Measurements from ENCODE around the gene ZNF80.
"Not testable (repeated sequence)": the region's sequence is repeated elsewhere in the genome, so short reads cannot be mapped to it uniquely, and the experiment has no call there.

The ZNF80 gene

DNA sequence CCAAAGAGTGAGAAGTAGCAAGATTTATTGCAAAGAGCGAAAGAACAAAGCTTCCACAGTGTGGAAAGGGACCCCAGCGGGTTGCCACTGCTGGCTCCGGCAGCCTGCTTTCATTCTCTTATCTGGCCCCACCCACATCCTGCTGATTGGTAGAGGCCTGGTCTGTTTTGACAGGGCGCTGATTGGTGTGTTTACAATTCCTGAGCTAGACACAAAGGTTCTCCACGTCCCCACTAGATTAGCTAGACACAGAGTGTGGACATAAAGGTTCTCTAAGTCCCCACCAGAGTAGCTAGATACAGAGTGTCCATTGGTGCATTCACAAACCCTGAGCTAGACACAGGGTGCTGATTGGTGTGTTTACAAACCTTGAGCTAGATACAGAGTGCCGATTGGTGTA lies at the start of gene ZNF80:
Gene ZNF80, minus strand, starts transcription at position 101 of the 400 bp plus-strand sequence. CDS start 504 bp downstream, outside the sequence.
- DNase-seq, result not testable (repeated sequence)

DNA sequence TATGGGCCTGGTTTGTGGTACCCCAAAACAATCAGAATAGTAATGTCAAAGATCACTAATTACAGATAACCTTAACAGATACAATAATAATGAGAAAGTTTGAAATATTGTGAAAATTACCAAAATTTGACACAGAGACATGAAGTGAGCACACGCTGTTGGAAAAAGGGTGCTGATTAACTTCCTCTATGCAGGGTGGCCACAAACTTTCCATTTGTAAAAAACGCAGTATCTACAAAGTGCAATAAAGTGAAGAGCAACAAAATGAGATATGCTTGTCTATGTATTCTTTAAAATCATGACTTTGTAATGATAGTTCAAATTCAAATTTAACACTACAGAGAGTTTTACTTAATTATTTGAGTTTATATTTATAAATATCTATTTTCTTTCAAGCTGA lies 48.9 kb upstream of the ZNF80 start:
- DNase-seq, result no peak

DNA sequence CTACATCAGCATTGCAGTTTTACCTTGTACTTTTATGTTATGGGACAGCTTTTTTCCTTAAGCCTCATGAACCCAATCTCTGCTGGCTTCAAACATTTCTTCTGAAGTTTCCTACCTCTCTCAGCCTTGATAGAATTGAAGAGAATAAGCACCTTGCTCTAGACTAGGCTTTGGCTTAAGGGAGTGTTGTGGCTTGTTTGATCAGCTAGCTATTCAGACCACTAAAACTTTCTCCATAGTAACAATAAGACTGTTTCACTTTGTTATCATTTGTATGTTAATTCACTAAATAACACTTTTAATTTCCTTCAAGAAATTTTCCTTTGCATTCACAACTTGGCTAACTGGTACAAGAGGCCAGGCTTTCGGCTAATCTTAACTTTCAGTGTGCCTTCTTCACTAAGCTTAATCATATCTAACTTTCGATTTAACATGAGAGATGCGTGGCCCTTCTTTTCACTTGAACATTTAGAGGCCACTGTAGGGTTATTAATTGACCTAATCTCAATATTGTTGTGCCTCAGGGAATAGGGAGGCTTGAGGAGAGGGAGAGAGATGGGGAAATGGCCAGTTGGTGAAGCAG lies 48.4 kb upstream of the ZNF80 start:
- no peak for DNase-seq

DNA sequence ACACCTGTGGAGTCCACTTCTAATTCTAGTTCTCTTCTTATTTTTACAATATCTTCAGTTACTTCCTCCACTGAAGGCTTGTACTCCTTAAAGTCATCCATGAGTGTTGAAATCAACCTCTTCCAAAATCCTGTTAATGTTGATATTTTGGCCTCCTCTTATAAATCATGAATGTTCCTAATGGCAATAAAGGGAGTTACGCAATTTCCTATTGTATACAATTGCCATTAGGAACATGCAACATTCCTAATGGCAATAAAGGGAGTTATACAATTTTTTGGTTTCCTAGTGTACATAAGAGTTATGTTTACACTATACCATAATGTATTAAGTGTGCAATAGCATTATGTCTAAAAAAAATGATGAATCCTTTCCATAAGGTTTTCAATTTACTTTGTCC lies 47.3 kb upstream of the ZNF80 start:
- no peak for DNase-seq

DNA sequence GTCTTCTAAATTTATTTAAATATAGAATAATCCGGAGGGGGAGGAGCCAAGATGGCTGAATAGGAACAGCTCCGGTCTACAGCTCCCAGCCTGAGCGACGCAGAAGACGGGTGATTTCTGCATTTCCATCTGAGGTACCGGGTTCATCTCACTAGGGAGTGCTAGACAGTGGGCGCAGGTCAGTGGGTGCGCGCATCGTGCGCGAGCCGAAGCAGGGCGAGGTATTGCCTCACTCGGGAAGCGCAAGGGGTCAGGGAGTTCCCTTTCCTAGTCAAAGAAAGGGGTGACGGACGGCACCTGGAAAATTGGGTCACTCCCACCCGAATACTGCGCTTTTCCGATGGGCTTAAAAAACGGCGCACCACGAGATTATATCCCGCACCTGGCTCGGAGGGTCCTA lies 39.5 kb upstream of the ZNF80 start:
- DNase-seq, result not testable (repeated sequence)

DNA sequence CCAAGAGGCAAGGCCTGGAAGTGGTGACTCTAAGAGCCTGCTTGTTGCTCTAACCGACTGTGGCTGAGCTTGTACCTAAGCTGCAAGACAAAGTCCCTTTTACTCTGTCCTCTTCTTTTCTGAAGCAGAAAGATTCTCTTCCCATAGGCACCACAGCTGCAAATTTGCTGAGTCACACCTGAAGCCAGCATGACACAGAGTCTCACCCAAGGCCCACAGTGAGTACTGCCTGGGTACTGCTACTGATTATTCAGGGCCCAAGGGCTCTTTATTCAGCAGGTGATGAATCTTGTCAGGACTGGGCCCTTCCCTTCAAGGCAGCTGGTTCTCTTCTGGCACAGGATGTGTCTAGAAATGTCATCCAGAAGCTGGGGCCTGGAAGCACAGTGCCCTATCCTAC lies 37.6 kb upstream of the ZNF80 start:
- DNase-seq, result no peak

DNA sequence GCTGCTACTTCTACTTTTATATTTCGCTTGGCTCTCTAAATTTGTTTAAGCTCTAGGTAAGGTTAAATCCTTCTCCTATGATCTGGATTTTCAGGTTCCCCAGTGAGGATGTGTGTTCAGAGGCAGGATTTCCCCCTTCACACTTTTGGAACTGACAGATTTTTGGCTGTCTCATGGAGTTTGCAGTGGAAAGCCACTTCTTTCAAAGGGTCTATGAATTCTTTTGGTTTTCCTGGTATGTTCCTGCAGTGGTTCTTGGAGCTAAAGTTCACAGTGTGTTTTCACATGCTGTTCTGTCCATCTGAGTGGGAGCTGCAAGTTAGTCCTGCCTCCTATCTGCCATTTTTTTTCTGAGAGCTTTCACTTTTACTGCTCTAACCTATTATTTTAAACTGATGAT lies 34.9 kb upstream of the ZNF80 start:
- DNase-seq, result no peak

DNA sequence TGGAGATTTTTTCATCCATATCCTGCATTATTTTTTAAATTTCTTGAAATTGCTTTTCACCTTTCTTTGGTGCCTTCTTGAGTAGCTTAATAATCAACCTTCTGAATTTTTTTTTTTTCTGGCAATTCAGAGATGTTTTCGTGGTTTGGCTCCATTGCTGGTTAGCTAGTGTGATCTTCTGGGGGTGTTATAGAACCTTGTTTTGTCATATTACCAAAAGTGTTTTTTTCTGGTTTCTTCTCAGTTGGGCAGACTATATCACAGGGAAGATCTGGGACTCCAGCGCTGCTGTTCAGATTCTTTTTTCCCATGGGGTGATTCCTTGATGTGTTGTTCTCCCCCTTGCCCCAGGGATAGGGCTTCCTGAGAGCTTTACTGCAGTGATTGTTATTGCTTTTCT lies 32.6 kb upstream of the ZNF80 start:
- no peak for DNase-seq

DNA sequence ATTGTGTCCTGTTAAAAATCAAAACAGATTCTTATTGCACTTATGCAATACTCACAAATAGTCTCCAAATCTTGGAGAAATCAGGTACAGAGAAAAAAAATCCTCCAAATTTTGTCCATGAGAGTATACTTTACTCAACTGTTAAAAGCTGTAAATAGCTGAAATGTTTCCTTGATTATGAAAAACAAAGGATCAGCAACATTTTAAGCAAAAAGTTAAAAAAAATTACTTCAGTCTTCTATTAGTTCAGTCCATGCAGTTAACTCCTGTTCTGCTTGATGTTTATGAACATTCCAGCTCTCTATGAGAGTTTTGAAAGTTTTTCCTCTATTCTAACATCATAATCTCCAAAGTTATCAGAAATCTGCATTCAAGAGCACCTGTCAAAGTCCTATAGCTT lies 22.8 kb upstream of the ZNF80 start:
- peak; percentile 14 for DNase-seq

DNA sequence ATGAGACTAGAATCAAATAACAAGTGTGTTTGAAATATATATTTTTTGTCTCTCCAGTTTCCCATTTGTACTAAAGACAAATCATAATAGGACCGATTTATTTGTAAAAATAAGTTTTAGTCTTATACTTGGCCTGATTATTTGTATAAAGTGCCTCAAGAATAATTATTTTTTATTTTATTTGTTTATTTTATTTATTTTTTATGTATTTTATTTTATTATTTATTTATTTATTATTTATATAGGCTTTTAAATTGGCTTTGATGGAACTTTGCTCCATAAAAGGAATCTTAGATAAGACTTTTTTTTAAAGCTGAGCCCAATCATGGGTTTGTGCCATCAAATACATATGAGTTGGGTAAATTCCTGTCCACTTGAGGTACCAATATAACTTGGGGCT lies 22.2 kb upstream of the ZNF80 start:
- no peak for DNase-seq

DNA sequence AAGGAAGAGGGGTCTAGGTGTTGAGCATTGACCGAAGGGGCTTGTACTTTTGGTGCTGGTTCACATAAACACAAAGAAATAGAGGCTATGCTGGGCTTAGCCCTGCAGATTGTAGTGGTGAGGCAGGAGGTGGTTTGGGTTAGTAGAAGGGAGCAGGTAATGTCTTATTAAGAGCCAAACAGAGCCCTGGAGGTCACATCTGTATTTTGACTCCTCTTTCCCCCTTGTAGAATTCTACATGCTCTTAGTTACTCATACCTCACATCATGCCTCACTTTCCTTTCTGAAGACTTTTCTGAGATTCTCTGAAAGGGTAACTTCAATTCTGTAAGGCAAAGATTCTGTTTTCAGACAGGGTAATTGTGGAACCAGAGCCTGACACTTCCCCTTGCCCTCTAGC lies 16.1 kb upstream of the ZNF80 start:
- no peak for DNase-seq

DNA sequence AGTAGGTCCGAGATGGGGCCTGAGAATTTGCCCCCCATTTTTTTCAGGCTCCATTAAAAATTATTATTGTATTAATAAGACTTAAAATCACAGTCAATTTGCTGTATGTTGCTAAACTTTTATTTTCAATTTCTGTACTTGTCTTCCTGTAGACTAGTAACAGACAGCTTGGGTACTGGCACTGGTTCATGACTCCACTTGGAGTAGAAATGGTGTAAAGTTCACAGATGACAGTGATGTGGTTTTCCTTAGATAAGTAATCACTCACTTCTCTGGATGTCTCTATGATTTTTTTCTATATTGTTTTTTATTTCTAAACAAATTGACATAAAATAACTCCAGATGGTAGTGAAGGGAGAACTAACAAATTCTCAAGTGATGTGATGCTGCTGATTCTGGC lies 15.6 kb upstream of the ZNF80 start:
- no peak for DNase-seq

DNA sequence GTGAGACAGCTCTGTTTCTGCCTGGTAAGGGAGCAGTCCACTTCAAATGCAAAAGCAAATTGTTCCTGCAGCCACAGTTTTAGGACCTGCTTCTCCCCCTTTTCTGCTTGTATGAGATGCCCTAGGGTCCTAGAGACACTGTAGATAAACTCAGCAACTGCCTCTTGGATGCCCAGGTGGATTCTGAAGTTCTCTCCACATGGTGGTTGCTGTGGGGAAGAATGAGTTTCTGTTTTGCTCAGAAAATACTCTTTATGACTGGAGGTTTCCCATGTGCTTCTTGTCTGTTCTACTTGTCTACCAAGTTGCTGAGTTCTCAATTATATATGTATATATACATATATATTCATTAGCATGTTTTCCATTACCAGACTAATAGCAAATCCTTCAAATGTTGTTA lies 5.6 kb upstream of the ZNF80 start:
- DNase-seq, result no peak

DNA sequence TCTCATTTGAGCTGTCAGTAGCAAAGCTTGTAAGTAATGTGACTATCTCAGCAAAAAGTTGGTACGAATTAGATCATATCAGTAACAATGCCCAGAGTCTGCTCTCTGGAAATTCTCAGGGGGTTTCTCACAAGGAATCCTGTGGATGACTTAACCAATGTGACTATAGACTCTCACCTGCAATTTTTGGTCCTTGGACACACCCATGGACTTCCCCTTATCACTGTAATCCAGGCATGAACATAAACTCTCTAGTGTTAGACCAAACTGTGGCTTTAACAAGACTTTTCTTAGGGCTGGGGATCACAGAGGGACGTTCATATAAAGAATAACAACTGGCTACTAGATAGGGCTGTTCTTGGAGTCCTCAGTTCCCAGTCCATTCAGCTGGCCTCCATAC lies 3.9 kb upstream of the ZNF80 start:
- DNase-seq, result no peak

DNA sequence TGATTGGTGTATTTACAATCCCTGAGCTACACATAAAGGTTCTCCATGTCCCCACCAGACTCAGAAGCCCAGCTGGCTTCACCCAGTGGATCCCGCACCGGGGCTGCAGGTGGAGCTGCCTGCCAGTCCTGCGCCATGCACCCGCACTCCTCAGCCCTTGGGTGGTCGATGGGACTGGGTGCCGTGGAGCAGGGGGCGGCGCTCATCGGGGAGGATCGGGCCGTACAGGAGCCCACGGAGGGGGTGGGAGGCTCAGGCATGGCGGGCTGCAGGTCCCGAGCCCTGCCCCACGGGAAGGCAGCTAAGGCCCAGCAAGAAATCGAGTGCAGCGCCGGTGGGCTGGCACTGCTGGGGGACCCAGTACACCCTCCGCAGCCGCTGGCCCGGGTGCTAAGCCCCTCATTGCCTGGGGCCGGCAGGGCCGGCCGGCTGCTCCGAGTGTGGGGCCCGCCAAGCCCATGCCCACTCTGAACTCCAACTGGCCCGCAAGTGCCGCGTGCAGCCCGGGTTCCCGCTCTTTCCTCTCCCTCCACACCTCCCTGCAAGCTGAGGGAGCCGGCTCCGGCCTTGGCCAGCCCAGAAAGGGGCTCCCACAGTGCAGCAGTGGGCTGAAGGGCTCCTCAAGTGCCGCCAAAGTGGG lies 888 bp upstream of the ZNF80 start:
- not testable (repeated sequence) for DNase-seq

DNA sequence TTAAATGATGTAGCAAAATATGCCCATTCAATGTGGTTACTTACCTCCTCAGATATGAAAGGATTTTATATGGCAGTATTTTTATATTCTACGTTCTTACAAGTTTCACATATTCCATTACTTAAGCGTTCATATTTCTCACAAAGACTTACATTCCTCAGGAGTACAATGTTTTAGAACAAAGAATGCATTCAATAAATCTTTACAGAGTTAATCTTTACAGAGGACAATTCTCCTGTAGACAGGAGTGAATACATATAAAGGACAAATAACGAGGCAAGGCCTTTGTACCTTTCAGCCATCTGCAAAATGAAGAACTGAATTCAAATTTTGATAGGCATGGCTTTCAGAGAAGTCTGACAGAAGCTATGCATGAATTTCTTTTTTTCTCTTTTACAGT lies 1.9 kb downstream of the ZNF80 start:
- DNase-seq, result no peak

DNA sequence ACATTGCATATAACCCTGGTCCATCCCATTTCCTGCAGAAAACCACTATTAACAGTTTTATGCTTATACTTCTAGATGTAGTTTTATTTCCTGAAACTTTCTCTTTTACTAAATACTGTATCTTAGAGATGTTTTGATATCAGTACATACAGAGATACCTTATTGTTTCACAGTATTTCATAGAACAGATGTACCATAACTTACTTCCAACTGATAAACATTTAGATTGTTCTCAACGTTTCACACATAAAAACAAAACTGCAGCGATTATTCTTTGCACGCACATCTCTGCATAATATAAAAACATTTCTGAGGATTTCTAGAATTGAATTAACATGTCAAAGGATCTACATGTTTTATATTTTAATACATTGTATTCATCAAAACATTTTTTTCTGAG lies 2.6 kb downstream of the ZNF80 start:
- no peak for DNase-seq

DNA sequence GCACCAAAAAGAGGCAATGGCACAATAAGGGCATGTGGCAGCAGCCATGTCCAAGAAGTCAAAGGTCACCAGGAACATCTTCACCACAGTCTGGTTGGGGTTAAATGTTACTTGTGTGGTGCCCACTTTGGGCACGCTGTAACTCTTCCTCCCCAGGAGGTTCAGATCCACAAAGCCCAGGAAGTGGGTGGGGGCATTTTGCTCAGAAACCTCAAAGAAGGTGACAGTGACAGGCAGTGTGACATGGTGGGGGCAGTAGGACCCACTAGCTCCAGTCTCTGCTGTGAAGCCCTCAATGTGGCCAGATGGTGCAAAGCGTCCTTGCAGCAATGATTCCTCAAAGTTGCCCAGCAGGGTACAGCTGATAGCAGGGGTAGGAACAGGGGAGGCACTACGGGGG lies 5.8 kb downstream of the ZNF80 start:
- no peak for DNase-seq

DNA sequence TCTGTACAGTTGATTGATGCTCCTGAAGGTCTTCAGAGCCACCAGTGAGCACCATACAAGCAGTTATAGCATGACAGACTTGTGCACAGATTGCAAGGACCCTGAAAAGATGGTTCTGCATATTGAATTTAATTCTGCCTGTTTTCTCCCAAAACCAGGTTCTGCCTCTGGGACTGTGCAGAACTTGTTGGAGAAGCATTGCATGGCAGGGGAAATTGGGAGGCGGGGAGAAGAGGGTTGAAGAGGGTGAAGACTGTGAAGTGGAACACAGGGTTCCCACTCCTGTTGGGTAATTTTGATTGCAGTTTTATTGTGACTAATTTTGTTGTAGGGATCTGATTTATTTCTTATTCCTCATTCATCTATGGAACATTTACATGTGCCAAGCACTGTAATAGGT lies 10.3 kb downstream of the ZNF80 start:
- no peak for DNase-seq

DNA sequence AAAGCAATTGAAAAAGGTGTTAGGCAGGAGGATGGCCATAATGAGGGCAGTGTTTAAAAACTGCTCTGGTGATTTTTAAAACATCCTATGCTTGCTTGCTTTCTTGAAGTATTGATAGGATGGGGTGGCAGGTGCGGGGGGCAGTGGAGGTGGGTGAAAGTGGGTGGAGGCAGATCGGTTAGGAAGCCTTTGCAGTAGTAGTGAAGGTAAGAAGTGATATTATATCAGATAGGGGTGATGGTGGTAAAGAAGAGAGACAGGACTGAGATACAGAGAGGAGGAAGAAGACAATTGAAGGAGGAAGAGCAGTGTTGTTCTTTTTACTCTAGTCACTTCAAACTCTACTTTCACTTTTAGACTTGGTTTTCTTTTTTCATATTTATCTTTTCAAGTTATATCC lies 11.1 kb downstream of the ZNF80 start:
- no peak for DNase-seq

DNA sequence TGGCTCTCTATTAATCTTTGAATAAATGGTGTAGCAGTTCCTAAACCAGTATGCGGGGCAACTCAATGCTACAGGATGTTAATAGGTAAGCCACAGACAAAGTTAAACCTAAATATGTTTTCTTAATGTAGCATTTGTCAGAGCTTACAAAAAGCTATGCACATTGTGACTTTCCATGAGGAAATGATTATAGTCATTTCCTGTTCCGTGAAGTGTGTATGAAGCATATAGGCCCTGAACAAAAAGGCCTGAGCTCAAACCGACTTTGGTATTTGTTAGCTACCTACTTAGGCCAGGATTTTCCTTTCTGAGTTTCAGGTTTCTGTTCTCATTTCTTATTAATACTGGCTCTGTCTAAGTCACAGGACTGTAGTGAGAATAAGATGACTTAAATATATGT lies 14.2 kb downstream of the ZNF80 start:
- no peak for DNase-seq

DNA sequence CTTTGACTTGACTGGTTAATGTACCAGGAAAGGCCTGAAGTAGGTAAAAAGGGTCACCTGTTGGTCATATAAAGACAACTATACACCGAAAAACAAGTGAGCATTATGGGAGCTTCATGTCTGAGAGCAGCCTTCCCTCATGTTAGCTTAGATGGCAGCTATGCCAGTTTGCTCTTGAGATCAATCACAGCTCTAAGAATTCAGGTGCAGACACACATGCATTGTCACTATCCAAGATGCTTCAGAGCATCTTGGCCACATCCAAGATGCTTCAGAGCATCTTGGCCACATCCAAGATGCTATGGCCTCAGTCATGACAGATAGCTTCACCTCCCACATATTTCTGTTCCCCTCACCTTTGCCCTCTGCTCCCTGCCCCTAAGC lies 15.5 kb downstream of the ZNF80 start:
- DNase-seq, result no peak

DNA sequence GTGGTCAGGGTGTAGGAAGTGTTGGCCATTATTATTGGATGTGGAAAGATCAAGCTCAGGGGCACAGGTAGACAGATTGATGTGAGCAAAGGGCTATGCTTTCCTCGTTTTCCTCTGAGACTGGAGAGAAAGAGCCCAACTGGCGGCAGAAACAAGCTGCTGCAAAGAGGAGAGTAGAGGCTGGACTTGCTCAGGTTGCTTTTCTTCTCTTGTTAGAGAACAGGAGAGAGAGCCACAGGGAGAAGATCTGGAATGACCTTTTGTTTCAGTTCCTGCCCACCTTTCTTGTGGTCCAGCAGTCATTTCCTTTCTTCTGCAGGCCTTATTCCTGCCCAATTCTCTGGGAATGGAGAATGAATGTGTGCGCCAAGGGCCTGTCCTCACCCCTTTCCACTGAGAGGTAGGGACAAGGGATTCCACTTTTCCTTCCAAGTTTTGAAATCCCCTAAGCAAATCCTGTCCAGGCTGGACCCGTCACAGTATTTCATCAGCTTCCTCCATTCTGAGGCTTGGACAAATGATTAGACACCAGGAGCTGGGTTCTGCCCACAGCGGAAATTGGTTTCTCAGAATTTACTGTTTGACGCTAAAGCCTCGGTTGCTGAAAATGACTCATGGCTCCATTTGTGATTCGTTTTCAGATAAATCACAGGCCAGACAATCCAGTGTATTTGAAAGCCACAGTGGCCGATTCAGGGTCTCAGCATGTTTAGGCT lies 16.1 kb downstream of the ZNF80 start:
- DNase-seq, result no peak

DNA sequence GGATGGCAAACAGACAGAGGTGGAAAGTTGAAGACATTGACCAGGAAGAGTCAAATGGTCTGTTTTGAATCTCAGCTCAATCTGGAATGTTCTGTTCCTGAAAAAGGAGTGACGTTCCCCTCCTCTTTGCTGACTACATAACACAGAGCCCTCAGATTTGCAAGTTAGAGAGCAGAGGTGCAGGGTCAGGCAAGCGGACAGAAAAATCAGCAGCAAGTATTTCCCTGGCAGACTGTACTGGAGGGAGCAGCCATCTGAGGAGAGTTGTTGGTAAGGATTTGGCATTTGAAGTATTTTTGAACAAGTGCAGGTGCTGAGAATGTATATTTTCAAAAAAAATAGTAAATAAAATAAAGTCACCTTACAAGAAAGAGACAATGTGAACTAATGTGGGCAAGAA lies 17.6 kb downstream of the ZNF80 start:
- no peak for DNase-seq
